GM21529 (cell line): Measurements from ENCODE around the gene BRSK1.

Source experiments
- ATAC-seq: cut with Tn5 transposase; IDR thresholded peaks from one replicate; pipeline ENCODE4 v1.9.1; 2021; ENCODE audit not compliant: unreplicated experiment

BRSK1 gene

GRCh38 chr19:55303477-55303876 is 19.7 kb downstream of the BRSK1 start:
- ATAC-seq = no peak

- no peak for ATAC-seq
Measured at GRCh38 chr19:55304279-55304978, 20.6 kb downstream of the BRSK1 start.

- no peak for ATAC-seq
Measured at GRCh38 chr19:55304980-55305379, 21.2 kb downstream of the BRSK1 start.

GRCh38 chr19:55305491-55305890 is 21.7 kb downstream of the BRSK1 start:
- ATAC-seq = no peak

GRCh38 chr19:55305983-55306562 is 22.3 kb downstream of the BRSK1 start:
- no peak for ATAC-seq

GRCh38 chr19:55306712-55307111 is 22.9 kb downstream of the BRSK1 start:
- no peak for ATAC-seq

GRCh38 chr19:55308281-55308680 is 24.5 kb downstream of the BRSK1 start:
- no peak for ATAC-seq

- ATAC-seq = no peak
Measured at GRCh38 chr19:55309448-55309847, 25.7 kb downstream of the BRSK1 start.

- no peak for ATAC-seq
Measured at GRCh38 chr19:55310498-55310897, 26.7 kb downstream of the BRSK1 start.

- ATAC-seq = no peak
Measured at GRCh38 chr19:55311397-55311796, 27.6 kb downstream of the BRSK1 start.

- ATAC-seq = no peak
Measured at GRCh38 chr19:55311797-55312196, 28.0 kb downstream of the BRSK1 start.

GRCh38 chr19:55312621-55313512 is 29.1 kb downstream of the BRSK1 start:
- ATAC-seq = no peak

GRCh38 chr19:55314396-55314795 is 30.6 kb downstream of the BRSK1 start:
- no peak for ATAC-seq

- no peak for ATAC-seq
Measured at GRCh38 chr19:55315956-55316525, 32.2 kb downstream of the BRSK1 start.

GRCh38 chr19:55316646-55317045 is 32.8 kb downstream of the BRSK1 start:
- no peak for ATAC-seq

GRCh38 chr19:55319785-55320184 is 36.0 kb downstream of the BRSK1 start:
- no peak for ATAC-seq

GRCh38 chr19:55320844-55321419 is 37.1 kb downstream of the BRSK1 start:
- ATAC-seq = no peak

- no peak for ATAC-seq
Measured at GRCh38 chr19:55321466-55322137, 37.8 kb downstream of the BRSK1 start.

- ATAC-seq = no peak
Measured at GRCh38 chr19:55322204-55322885, 38.5 kb downstream of the BRSK1 start.

GRCh38 chr19:55324662-55325061 is 40.9 kb downstream of the BRSK1 start:
- ATAC-seq = no peak
